ENCODE results near the gene DDX17.

The DDX17 gene

DNA sequence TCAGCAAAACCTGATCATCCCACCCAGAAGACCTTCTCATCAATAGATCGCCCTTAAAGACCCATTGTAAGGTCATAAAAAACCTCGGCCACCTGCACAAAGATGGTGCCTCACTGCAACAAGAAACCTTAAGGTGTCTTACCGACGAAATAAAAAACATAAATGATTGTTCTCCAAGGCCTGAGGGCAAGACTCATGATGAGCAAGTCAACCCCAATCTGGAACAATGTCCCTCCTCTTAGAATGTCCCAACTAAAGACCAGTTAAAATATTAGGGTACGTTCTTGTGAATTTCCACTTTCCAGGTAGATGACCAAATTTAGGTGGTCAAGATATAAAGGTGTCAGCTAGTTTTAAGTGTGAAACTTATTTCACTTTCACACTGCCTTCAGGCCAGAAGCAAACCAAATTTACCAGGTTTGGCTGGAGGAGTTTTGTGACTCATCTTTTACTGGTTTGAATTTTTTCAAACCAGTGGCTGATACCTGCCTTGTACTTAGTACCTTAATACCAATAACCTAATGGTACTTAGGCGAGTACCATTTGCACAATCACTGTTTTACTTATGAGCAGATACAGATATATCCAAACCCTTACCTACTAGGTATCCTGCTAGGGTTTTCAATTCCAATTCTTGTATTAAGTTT is 23.3 kb downstream of the DDX17 start:
- TF ChIP-seq GATA2 (IDR thresholded peaks at IDR 0.05; ENCODE audit: low read depth, low read length) (no peak), GATA3 (IDR thresholded peaks at IDR 0.05; ENCODE audit: low read depth, low read length) (no peak)

DNA sequence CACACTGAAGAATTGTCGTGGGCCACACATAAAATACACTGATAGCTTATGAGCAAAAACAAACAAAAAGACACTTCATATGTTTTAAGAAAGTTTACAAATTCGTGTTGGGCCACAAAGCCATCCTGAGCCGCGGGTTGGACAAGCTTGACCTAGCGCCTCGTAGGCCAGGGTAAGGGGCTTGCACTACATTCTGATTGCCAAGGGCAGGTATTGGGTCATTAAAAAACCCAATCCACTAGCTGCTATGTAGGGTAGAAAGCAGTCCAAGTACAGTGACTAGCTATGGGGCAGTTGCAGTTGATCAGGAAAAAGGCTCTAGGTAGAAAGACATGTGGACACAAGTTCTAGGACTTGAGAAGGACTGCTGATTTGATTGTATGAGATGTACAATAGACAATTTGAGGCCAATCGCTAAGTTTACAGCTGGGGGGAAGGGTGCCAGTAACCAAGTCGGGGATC is 24.2 kb downstream of the DDX17 start:
- TF ChIP-seq GATA2 (IDR thresholded peaks at IDR 0.05; ENCODE audit: low read depth, low read length): no peak
- TF ChIP-seq GATA3 (IDR thresholded peaks at IDR 0.05; ENCODE audit: low read depth, low read length): no peak

DNA sequence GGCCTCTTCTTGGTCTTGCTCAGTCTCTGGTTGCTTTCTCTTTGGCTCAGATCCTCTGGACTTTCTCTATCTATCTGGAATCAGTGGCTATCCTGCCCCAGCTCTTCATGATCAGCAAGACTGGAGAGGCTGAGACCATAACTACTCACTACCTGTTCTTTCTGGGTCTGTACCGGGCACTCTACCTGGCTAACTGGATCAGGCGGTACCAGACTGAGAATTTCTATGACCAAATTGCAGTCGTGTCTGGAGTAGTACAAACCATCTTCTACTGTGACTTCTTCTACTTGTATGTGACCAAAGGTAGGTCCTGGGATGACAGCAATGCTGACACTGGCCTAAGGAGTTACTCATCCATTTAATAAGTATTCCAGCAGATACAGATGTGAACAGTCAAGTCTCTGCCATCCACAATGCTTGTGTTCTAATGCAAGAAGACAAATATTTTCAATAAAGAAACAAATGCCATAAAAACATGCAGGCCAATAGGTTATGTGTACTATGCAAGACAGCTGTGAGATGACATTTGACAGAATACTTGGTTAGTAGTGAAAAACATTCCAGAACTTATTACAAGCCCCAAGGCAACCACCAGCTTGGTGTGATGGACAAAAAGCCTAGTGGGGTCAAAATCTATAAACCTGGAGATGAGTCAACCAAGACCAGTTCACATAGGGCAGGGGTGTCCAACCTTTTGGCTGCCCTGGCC is 24.8 kb downstream of the DDX17 start:
- TF ChIP-seq GATA3 (IDR thresholded peaks at IDR 0.05; ENCODE audit: low read depth, low read length): no peak
- no peak for TF ChIP-seq GATA2 (IDR thresholded peaks at IDR 0.05; ENCODE audit: low read depth, low read length)

DNA sequence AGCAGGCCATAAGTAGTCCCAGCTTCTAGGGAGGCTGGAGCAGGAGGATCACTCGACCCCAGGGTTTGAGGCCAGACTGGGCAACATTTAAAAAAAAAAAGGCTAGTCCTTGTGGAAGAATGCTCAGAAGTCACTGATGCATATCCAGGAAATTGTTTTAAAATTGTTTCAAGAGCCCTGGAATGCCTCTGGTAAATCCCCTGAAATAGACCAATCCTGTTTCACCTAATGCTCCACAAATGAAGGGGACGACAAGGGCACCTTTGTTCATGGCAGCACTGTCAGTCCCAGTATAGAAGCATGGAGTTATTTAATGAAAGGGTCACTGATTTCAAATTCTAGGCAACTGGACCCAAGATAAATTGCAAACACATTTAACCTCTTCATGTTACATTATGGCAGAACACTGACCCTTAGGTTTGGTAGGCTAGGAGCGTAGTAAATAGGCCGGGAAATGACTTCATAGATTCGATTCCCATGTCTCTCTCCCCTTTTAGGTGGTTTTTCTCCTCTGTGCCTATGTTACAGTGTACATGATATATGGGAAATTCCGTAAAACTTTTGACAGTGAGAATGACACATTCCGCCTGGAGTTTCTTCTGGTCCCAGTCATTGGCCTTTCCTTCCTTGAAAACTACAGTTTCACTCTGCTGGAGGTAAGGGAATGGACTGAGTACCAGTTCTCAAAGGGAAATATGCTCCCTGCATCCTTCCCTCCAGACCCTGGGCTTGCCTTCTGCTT is 26.8 kb downstream of the DDX17 start:
- no peak for TF ChIP-seq GATA3 (IDR thresholded peaks at IDR 0.05; ENCODE audit: low read depth, low read length)
- TF ChIP-seq GATA2 (IDR thresholded peaks at IDR 0.05; ENCODE audit: low read depth, low read length): no peak

DNA sequence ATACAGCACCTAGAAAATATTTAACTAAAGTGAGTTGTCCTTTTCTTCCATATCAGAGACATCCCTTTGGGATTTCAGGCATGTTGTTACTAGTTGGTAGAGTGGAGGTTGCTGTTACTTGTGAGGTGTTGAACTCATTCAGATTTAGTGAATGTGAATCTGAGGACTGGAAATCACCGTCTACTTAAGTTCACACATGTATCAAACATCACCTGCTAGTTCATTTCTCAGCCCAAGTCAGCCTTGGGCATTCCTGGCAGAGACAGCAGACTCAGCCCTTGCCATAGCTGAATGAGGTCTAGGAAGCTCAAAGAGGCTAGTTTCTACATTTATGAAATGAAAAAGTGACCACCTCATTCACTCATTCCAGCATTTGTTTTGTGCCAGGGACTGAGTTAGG is 28.5 kb downstream of the DDX17 start:
- TF ChIP-seq GATA2 (IDR thresholded peaks at IDR 0.05; ENCODE audit: low read depth, low read length) (no peak), GATA3 (IDR thresholded peaks at IDR 0.05; ENCODE audit: low read depth, low read length) (no peak)

DNA sequence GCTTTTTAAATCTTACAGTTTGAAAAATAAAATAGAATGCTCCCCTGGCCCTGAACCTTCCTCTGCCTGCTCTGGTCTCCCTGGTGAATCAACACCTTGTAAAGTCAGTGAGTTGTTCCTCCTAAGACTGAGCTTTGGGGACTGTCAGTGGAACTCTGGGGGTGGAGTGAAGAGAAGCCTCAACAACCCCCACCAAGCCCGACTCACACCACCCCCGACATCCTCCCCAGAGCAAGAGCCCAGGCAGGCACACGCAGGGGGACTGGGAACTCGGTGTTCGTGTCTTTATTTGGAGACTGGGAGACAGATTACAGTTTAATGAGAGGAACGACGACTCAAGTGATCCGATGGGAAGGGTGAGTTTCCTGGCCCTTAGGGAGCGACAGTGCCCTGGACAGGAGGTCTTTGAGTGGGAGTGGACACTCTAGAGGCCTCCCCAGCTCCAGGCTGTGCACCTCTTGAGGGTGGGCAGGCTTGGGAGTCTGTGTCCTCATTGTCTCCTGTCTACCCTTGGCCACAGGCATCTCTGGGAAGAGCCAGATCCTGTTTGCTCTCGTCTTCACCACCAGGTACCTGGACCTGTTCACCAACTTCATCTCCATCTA is 32.0 kb downstream of the DDX17 start:
- TF ChIP-seq GATA3 (IDR thresholded peaks at IDR 0.05; ENCODE audit: low read depth, low read length) (no peak), GATA2 (IDR thresholded peaks at IDR 0.05; ENCODE audit: low read depth, low read length) (no peak)

DNA sequence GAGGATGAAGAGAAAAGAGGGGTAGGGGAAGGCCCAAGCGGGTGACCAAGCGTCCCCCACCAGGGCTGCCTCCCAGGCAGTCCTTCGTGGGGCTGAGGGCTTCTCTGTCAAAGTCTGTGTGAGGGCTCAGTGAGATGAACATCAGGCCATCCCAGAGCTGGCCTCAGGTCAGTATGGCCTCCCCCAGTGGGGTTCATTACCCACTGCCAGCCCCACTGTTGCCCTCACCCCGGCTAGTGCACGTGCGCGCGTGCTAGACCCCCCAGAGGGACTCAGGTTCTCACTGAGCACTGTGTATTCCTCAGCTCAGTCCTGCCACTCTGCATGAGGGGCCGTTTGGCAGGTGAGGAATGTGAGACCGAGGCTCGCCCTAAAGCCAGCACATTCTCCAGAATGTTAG is 34.9 kb downstream of the DDX17 start:
- TF ChIP-seq GATA2 (IDR thresholded peaks at IDR 0.05; ENCODE audit: low read depth, low read length) (no peak), GATA3 (IDR thresholded peaks at IDR 0.05; ENCODE audit: low read depth, low read length) (no peak)

DNA sequence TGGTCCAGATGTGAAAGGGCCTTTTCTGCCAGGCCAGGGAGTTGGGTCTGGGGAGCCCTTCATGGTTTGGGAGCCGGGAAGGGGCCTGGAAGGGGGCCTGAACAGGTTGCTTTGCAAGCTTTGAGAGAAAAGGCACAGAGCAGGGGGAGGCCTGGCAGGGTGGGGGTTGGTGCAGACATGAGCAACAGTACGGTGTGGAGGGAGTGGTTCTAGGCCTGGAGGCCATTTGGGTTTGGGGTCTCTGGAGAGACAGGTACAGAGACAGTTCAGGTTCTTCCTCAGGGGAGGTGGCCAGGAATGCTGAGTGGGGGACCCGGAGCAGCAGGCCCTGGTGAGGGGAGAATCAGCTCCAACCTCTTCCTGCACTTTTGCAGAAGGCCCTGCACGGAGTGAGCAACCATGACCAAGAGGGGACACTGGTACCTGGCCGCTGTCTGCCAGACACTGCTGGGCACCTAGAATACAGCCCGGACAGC is 36.8 kb downstream of the DDX17 start:
- TF ChIP-seq GATA3 (IDR thresholded peaks at IDR 0.05; ENCODE audit: low read depth, low read length) (no peak), GATA2 (IDR thresholded peaks at IDR 0.05; ENCODE audit: low read depth, low read length) (no peak)

DNA sequence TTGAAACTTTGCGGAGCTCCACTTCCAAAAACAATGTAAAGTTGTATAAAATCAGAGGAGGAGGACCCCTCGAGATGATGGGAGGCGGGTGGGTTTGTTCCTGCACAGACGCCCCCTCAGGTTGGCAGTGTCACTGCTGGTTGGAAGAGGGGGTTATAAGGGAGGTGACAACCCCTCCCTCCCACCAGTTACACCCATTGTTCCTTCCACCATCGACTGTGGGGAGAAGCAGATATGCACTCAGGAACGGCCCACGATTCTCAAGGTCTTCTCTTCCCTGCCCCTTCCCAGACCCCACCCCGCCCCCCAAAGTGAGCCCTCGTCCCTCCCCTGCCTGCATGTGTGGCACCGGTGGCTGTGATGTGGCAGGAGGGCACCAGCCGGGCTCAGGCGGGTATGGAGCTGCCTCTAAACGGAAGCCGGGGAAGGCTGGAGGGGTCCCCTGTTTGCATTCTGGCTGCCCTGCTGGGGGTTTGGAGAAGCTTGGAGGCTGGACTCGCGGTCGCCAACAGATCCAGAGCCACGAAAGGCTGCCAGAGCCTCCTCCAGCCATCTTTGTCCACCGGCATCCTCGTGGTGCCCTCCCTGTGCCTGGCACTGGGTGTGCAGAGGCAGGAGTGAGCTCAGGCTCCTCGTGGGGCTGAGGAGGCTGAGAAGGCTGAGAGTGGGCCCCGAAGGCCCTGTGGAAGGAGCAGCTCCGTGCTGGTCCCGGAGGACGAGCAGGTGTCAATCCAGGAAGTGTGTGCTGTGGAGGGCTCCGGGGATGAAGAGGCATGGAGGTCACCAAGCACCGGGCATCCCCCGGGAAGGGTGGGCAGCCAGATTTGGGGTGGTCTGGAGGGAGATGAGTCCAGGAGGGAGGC is 37.4 kb downstream of the DDX17 start:
- TF ChIP-seq GATA2 (IDR thresholded peaks at IDR 0.05; ENCODE audit: low read depth, low read length): no peak
- TF ChIP-seq GATA3 (IDR thresholded peaks at IDR 0.05; ENCODE audit: low read depth, low read length): no peak

DNA sequence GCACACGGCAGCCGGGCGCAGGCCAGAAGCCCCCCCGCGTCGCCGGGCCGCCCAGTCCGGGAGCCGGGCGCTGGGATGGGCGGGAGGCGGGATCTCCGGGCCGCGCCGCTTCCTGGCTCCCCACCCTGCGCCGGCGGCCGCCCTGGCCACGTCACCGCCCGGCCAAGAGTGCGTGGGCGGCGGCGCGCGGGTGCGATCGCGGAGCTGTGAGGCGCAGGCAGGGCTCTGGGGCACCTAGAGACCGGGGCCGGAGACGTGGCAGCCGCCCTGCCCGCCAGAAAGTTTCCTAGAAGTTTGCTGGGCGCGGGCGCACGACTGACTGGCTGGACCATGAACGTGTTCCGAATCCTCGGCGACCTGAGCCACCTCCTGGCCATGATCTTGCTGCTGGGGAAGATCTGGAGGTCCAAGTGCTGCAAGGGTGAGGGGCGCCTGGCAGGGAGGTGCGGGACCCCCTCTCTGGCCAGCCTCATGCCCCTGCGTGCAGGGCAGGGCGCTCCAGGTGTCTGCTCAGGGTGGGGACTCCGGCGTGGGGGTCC is 38.1 kb downstream of the DDX17 start, which contains the start of gene KDELR3:
KDELR3 (plus strand) TSS at position 193 of the 539 bp plus-strand sequence; CDS start at position 331, 138 bp downstream.
- no peak for TF ChIP-seq GATA3 (IDR thresholded peaks at IDR 0.05; ENCODE audit: low read depth, low read length)
- no peak for TF ChIP-seq GATA2 (IDR thresholded peaks at IDR 0.05; ENCODE audit: low read depth, low read length)

DNA sequence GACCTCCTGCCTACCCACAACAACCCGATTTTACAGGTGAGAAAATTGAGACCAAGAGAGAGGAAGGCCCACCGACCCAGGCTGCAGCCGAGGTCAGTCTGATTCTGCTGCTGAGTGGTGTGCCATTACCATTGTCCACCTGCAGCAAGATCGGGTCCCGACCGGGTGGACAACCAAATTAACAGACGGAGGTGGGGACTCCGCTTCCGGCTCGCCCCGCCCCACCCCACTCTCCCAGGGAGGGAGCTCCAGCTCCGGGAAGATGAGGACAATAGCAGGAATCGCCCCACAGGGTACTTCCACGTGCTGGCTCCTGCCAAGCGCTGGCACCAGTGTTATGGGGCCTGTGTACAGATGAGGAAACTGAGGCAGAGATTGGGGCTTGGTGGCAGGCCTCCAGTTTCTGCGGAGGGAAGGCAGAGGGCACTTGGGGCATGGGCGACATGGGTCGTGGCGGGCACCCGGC is 38.6 kb downstream of the DDX17 start:
- TF ChIP-seq GATA2 (IDR thresholded peaks at IDR 0.05; ENCODE audit: low read depth, low read length): no peak
- TF ChIP-seq GATA3 (IDR thresholded peaks at IDR 0.05; ENCODE audit: low read depth, low read length): no peak

DNA sequence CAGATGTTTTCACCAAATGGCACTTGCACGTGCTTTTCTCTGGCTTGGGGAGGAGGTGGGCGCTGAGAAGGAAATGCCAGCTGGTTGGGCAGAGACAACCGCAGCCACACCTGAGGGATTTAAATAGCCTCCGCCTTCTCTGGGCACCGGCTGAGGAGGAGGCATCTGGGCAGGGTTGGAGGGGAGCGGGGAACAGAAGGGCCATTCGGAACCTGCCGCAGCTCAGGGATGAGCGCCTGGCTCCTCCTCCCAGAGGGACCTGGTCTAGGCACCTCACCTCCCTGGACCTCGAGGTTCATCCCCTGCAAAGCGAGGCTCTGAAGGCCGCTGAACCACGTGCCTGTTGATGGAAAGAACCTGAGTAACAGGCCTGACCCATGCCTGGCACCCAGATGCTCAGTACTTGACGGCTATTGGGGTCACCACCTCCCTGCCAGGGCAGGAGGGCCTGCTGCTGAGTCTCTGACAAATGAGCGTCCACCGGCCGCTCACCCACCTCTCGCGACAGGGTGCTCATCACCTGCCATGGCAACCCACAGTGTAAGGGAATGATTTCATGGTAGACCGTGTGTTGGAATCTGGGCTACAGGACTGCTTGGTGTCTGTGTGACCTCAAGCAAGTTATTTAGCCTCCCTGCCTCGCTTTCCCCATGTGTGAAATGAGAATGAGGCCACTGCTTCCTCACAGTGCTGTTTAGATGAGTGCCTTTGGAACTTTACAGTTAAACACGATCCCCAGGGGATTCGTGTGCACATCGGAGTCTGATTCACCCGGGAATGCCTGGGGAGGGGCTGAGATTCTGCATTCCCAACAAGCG is 40.2 kb downstream of the DDX17 start:
- TF ChIP-seq GATA2 (IDR thresholded peaks at IDR 0.05; ENCODE audit: low read depth, low read length): no peak
- no peak for TF ChIP-seq GATA3 (IDR thresholded peaks at IDR 0.05; ENCODE audit: low read depth, low read length)

All from SH-SY5Y (cell line).